CD4-positive, alpha-beta T cell treated with Interleukin-6 for 4 hours (primary cell): ENCODE data around the gene CCDC27.
"Not testable (repeated sequence)": the region's sequence is repeated elsewhere in the genome, so short reads cannot be mapped to it uniquely, and the experiment has no call there.

Experiments used
- DNase-seq: peaks from one replicate; pipeline ENCODE4 v3.0.0-alpha.2; 2020; ENCODE audit warnings: mixed read lengths

Gene CCDC27

GRCh38 chr1:3800795-3801194 lies 48.5 kb downstream of the CCDC27 start:
- DNase-seq, result not testable (repeated sequence)

DNA sequence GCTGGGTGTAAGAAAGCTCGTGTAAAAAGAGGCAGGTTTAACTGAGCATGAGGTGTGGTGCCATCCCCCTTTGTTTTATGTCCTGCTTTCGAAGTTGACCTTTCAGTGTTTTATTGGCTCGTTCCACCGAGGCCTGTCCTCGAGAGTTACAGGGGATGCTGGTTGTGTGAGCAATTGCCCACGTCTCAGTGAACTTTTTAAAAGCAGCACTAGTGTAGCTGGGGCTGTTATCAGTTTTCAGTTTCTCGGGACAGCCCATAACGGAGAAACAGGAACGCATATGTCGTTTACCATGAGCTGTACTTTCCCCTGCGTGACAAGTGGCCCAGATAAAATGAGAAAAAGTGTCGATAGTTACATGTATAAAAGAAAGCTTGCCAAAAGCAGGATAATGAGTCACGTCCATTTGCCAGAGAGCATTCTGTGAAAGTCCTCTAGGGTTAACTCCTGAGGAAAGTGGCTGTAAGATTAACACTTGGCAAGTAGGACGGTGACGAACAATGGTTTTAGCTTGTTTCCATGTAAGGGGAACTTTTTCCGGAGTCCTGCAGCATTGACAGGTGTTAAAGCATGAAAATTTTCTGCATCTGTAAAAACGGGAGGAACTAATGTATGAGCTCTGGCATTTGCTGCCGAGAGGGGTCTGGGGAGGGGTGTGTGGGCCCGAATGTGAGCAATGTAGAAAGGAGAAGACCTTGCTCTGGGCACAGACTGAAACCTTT lies 51.8 kb downstream of the CCDC27 start:
- DNase-seq, result no peak

DNA sequence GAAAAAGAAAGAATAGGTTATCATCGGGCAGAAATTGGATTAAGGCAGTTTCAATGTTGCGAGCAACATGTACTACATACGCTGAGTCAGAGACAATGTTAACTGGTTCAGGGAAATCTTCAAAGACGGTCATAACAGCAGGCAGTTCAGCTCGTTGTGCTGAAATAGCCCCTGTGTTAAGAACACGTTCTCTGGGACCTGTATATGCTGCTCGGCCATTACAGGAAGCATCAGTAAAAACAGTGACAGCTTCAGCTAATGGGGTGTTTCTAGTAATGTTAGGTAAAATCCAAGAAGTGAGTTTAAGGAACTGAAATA lies 52.3 kb downstream of the CCDC27 start:
- not testable (repeated sequence) for DNase-seq

DNA sequence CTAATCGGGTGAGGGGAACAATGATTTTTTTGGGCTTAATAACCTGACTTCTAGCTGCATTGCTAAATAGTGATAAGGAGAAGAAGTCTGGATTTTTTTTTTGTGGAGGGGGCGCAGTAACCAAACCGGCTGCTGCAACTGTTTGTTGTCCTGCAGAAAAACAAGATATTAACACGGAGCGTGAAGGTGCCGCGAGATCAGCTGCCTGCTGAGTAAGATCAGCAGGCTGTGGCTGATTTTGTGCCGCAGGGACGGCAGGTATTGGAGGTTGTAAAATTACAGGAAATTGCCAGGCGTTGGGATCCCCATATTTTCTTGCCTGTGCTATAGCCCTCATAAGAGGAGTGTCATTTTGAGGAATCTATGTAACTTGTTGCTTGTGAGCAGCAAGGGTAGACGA lies 52.8 kb downstream of the CCDC27 start:
- DNase-seq, result no peak

DNA sequence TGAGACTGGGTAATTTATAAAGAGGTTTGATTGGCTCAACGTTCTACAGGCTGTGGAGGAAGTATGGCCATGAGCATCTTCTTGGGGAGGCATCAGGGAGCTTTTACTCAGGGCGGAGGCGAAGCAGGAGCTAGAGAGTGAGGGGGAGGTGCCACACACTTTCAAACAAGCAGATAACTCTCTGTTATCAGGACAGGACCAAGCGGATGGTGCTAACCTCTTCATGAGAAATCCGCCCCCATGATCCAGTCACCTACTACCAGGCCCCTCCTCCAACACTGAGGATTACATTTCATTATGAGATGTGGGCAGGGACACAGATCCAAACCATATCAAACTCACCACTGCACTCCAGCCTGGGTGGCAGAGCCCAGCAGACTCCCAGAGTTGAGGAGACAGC lies 55.5 kb downstream of the CCDC27 start:
- no peak for DNase-seq

DNA sequence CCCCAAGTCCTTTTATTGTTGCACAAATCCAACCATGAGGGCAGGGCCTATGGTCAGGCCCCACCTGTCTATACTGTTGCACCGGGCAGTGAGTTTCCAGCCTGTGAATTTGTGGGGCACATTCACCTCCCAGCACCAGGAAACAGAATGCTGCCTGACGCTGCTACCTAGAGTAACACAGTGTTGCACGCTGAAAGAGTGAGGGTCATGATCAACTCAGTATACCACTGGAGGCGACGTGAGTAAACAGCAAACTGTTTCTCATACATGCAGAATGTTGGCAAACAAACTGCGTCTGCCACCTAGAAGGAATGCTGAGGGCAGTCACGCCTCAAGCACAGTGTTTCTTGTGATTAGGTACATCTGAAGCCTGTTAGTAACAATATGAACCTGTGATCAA lies 57.4 kb downstream of the CCDC27 start:
- no peak for DNase-seq

- not testable (repeated sequence) for DNase-seq
Measured at GRCh38 chr1:3810149-3810761, 58.0 kb downstream of the CCDC27 start.

- no peak for DNase-seq
Measured at GRCh38 chr1:3811595-3811911, 59.3 kb downstream of the CCDC27 start.

- DNase-seq, result no peak
Measured at GRCh38 chr1:3814065-3814464, 61.8 kb downstream of the CCDC27 start.

- DNase-seq, result no peak
Measured at GRCh38 chr1:3814771-3815561, 62.7 kb downstream of the CCDC27 start.

DNA sequence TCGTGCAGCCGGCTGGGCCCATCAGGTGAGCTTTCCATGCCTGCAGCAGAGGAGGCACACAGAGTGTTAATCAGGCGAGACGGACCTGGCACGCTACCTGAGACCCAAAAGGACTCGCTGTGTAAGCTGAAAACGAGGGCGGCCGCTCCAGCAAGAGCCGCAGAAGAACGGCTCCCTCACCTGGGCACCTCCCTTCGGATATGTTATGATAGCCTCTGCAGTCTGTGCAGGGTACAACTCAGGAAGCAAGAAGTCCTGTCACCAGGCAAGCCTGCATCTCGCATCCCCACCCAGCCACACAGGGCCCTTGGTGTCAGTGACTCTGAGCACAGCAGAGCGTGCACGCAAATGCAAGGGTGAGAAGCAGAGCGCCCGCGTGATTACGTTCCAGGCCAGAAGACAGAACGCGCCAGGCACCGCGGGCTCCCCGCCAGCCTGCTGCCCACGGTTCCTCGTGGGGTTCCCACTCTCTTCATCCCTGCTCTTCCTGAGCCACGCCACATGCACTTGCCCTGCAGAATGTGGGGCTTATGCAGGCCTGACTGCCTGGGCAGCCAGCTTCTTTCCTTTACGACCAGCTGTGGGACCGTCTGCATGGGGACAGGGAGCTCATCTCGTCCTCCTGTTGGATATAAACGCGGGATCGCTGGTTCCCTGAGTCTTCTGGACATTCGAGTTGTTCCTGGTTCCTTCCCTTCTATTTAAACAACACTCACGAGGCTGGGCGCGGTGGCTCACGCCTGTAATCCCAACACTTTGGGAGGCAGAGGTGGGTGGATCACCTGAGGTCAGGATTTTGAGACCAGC lies 64.3 kb downstream of the CCDC27 start:
- no peak for DNase-seq

DNA sequence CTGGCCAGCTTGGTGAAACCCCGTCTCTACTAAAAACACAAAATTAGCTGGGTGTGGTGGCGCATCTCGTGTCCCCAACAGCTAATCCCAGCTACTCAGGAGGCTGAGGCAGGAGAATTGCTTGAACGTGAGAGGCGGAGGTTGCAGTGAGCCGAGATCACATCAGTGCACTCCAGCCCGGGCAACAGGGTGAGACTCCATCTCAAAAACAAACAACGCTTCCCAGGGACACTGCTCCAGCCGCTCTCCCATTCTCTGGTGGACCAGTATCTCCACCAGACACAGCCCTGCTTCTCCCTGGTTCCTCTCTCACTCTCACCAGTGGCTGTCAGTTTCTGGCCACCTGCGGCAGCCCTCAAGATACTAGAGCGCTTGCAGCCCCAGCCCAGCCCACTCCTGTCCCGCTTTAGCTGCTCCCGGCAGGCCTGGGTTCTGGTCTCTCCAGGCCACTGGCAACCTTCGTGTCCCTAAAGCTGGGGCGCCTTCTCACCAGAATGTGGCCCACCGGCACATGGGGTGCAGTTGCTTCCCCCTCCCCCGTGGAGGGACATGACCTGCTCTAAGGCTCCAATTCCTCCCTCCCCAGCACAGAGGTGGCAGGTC lies 65.0 kb downstream of the CCDC27 start:
- no peak for DNase-seq

DNA sequence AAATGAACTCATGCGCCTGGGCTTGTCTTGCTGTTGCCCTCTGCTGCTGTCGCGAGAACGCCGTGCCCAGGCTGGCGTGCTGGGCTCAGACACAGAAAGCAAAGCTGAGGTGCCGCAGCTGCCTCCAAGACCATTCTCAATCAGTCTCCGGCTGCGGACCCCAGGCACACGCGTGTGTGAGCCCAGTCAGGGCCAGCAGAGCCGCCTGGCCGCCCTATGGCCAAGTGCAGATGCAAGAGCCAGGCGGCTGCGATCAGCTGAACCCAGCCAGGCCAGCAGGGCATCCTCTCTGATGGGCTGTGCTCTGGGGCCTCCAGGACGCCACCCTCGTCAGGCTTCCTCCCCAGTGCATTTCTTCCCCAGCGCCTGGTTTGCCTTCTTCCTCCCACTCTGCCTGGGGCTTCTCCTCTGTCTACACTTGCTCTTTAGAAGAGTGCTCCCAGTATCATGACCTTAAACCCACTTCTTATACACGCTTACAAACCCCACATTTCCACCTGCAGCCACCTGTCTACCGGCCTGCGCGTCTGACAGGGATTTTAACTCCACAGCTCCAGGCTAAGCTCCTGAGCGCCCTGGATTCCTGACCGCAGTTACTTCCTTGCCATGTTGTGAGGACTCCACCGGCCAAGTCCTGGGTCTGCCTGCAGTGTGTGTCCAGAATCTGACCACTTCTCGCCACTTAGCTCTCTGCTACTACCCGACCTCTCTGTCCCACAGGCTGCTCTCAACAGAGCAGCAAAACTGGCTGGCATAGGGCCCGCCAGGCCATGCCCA lies 65.8 kb downstream of the CCDC27 start:
- no peak for DNase-seq

DNA sequence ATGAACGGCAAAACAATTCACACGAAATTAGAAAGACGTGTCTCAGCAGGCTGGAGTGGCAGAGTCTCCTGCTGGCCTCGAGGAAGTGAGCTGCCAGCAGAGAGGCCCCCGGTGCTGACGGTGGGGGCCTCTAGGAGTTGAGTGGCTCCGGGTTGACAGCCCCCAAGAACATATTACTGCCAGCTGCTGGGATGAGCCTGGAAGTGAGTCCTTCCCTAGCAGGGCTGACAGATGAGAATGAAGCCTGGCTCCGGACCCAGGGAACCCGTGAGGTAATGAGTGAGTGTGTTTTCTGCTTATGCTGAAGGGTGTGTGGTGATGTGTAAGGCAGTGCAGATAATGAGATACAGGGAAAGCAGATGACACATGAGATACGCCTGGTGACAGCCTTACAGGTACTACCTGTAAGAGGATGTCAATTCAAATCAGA lies 67.5 kb downstream of the CCDC27 start:
- no peak for DNase-seq

DNA sequence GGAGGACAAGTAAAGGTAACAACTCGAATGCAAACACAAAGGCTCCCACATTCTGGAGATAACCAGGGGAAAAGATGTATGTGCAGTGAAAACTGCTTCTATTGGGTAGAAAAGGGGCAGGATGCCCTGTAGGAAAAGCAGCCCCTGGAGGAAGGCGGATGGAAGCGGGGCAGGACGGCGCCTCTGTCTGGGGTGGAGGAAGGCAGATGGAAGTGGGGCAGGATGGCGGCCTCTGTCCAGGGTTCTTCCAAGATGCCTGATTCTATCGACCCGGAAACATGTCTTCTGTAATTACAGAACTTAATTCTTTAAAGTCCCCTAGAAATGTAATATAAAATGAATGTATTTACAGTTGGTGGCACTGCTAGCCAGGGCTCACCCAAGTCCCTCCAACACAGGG lies 68.1 kb downstream of the CCDC27 start:
- DNase-seq, result no peak

DNA sequence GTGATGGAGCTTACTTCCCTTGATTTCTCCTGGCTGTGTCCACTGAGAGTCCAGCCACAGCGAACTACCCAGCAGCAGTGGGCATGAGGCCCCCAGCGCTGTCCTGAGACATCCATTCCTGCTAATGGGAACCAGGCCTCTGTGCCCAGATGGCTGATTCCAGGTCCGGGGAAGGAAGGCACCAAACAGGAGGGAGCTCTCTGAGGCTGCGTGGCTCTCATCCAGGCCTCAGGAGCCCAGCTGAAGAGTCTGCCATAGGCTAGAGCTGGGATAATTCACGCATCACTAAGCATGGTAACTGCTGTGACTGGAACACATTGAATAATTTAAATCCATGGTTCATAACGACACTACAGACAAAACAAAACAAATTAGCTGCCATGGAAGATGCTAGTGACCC lies 68.8 kb downstream of the CCDC27 start:
- DNase-seq, result no peak
